ENCODE measurements around the gene ZBTB7B.

The ZBTB7B gene

DNA sequence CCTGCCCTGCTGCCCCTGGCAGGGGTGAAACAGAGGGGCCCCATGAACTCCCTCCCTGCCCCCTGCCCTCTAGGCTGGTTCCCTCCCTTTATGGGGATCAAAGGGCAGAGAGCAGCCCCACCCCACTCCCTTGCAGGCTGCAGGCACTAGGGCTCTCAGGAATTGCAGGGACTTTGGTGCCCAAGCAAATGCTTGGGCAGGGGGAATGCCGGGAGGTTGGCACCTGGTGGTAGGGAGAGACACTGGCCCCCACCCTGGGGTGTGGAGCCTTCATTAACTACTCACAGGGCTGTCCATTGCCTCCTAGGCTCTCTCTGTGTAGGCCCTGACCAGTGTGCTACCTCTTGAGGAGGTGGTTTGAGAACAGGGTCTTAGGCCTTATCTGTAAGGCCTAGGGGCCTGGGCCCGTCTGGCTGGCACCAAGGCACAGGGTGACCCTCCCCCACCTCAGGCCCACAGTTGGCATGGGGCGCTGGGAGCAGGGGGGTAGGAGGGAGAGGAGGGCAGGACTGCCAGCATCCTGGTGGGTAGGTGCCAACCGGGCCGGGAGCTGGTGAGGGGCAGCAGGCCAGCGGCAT is 4.7 kb downstream of the ZBTB7B start:
- CTCF ChIA-PET = interaction anchor here (1.5 to 4.0 kb wide), 3 partner anchors 8 to 78 kb away, joined by 4 to 41 read pairs (median 8); no protein-coding TSS in a partner anchor
- H3K4me1 Mint-ChIP-seq = peaks cover 70% of the 10 kb centered on the region
- no peaks in the 10 kb centered on the region for H3K27me3 Mint-ChIP-seq
- peak overlapping the region; percentile 41 for H3K4me3 Mint-ChIP-seq
- peaks cover 22% of the 10 kb centered on the region for H3K36me3 Mint-ChIP-seq
- H3K9me3 Mint-ChIP-seq = no peaks in the 10 kb centered on the region
- peak overlapping the region; percentile 87 for H3K27ac Mint-ChIP-seq
- peak; percentile 29 for DNase-seq

DNA sequence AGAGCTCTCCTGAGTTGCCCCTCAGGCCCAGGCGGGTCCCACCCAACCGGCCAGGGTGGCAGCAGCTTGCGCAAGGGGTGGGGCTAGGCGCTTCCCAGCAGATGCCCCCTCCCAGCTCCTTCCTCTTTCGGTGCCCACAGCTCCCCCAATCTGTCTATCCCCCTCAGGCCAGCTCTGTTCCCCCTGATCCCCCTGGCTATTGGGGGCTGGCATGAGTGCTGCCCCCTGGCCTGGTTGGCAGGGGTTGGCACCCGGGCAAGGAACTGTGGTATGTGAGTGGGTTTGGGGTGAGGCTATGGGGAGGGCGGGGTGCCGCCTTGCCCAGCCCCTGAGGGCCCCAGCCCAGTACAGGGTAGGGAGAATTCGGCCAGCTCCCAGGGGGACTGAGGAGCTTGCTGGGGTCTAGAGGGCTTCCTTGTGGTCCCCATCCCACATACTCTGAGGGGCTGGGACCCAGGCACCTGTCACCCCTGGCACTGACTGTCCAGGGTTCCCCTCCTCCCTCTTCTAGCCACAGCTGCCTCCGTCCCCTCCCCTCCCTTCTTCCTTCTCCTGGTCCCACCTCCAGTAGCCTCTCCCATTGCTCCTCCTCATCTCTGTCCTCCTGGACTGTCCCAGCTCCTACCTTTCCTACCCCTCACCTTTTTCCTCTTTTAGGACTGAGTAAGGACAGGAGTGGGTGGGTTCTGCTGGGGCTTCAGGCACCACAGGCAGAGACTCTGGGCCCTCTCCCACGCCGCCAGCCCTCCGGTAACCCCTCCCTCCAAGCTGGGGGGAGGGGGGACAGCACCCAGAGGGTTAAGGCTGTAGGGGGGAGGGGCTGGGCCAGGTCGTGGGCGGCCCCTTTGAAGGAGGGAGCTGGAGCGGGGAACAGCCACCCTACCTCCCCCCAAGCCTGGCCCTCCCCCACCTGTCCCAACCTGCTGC is 5.7 kb downstream of the ZBTB7B start:
- H3K27ac Mint-ChIP-seq = peak overlapping the region; percentile 90
- CTCF ChIA-PET = interaction anchor here (0.7 to 4.0 kb wide), 6 partner anchors 8 to 164 kb away, joined by 4 to 41 read pairs (median 4); partner anchors contain the start of genes KRTCAP2 and PBXIP1
- peaks cover 30% of the 10 kb centered on the region for H3K36me3 Mint-ChIP-seq
- H3K4me3 Mint-ChIP-seq = peak overlapping the region; percentile 93
- peaks cover 79% of the 10 kb centered on the region for H3K4me1 Mint-ChIP-seq
- H3K9me3 Mint-ChIP-seq = no peaks in the 10 kb centered on the region
- peak; percentile 79 for DNase-seq
- no peaks in the 10 kb centered on the region for H3K27me3 Mint-ChIP-seq

DNA sequence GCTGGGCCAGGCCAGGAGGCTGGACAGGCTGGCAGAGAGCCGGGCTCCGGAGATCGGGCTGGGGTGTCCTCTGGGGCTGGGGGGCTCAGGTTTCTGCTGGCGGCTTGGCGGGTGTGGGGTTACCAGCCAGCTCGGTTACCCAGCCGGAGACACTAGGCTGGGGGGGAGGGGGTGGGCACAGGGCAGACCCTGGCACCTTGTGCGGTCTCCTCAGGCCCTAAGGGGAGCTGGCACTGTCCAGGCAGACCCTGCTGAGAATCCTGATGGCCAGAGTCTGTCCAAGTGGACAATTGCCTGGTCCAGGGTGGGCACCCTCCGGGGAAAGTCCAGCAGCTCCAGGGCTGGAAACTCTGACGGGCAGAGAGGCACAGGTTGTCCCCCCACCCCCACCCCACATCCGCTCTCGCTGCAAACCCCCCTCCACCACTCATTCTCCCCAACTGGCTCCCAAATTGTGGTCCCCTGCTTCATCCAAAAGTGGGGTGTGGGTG is 6.7 kb downstream of the ZBTB7B start:
- H3K36me3 Mint-ChIP-seq = peaks cover 34% of the 10 kb centered on the region
- H3K27ac Mint-ChIP-seq = peak overlapping the region; percentile 90
- no peaks in the 10 kb centered on the region for H3K9me3 Mint-ChIP-seq
- CTCF ChIA-PET = interaction anchor here (0.7 to 5.0 kb wide), 7 partner anchors 7 to 163 kb away, joined by 4 to 41 read pairs (median 4); partner anchors contain the start of genes KRTCAP2 and PBXIP1
- peaks cover 82% of the 10 kb centered on the region for H3K4me1 Mint-ChIP-seq
- H3K27me3 Mint-ChIP-seq = no peaks in the 10 kb centered on the region
- peak overlapping the region; percentile 93 for H3K4me3 Mint-ChIP-seq
- DNase-seq = peak; percentile 49

DNA sequence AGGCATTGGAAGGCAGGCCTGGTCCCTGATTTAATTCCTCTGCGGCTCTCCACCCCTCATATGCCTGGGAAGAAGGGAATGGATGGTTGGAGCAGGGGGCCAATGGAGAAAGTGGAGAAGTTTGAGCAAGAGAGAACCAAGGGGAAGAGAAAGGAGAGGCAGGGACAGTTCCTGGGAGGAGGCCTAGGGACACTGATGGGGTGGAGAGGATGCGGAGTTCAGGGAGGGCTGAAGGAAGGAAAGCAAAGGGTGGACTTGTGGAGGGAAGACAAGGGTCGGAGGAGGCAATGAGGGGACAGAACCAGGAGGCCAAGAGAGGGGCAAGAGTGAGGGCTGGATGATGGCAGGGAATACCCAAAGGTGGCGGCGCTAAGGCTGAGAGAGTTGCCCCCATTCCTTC is 7.1 kb downstream of the ZBTB7B start:
- CTCF ChIA-PET = interaction anchor here (1.2 to 5.0 kb wide), 4 partner anchors 10 to 163 kb away, joined by 3 to 21 read pairs (median 4); partner anchors contain the start of gene KRTCAP2
- H3K27ac Mint-ChIP-seq = peak overlapping the region; percentile 90
- H3K4me1 Mint-ChIP-seq = peaks cover 82% of the 10 kb centered on the region
- no peak for DNase-seq
- peak overlapping the region; percentile 93 for H3K4me3 Mint-ChIP-seq
- H3K27me3 Mint-ChIP-seq = no peaks in the 10 kb centered on the region
- peaks cover 34% of the 10 kb centered on the region for H3K36me3 Mint-ChIP-seq
- no peaks in the 10 kb centered on the region for H3K9me3 Mint-ChIP-seq

DNA sequence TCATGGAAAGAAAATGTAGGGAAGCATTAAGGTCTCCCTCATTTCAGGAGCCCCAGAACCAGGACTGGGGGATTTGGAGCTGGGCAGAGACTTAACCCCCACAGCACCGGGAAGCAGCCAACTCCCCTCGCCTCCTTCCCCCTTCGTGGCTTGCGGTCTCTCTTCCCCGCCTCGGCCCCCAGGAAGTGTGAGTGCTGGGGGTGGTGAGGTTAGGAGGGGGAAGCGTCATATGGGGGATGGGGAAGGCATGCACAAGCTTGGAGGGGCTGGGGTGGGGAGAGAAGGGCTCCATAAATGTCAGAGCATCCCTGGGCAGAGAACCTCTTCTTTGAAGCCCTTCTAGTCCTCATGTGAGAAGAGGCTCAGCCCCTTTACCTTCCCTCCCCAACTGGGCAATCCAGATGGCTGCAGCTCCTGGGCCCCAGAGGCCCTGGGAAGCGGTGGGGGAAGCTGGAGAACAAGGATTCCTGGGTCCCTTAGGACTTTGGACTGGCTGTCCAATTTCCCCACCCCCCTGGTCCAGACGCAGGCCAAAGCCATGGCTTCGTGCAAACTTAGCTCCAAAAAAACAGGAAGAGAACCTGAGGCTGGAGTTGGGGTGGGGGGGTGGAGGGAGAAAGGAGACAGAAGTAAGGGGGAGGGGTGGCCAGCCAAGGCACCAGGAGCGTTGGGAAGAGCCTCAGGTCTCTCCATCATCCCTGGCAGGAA is 7.8 kb downstream of the ZBTB7B start:
- Mint-ChIP-seq H3K27ac (peak overlapping the region; percentile 90), H3K36me3 (peaks cover 36% of the 10 kb centered on the region), H3K4me3 (peak overlapping the region; percentile 93), H3K27me3 (no peaks in the 10 kb centered on the region), H3K4me1 (peaks cover 84% of the 10 kb centered on the region), H3K9me3 (no peaks in the 10 kb centered on the region)
- CTCF ChIA-PET = interaction anchor here (0.6 to 5.0 kb wide), 4 partner anchors 11 to 450 kb away, joined by 3 to 21 read pairs (median 3); no protein-coding TSS in a partner anchor
- DNase-seq = peak; percentile 51

DNA sequence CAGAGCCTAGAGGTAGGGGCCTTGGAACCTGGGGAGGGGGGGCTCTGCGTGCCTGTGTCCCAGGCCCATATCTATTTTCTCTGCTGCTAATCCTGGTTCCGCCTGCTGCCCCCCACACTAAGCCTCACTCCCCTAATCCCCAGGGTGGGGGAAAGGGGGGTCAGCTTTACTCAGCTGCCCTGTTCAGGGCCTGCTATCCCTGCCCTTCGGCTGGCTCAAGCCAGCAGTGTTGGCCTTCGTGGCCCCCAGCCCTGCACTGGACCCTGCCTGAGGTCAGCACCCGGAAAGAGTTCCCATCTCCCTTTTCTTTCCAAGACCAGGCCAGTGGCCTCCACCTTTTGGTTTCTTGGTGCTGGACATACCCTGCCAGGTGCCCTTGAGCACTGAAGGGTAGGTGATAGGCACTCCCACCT is 8.4 kb downstream of the ZBTB7B start:
- Mint-ChIP-seq H3K36me3 (peaks cover 43% of the 10 kb centered on the region), H3K27me3 (no peaks in the 10 kb centered on the region), H3K4me1 (peaks cover 84% of the 10 kb centered on the region), H3K27ac (peak overlapping the region; percentile 90), H3K4me3 (peak overlapping the region; percentile 93), H3K9me3 (no peaks in the 10 kb centered on the region)
- no peak for DNase-seq
- CTCF ChIA-PET = interaction anchor here (0.6 to 5.0 kb wide), 4 partner anchors 12 to 451 kb away, joined by 3 to 21 read pairs (median 3); no protein-coding TSS in a partner anchor

DNA sequence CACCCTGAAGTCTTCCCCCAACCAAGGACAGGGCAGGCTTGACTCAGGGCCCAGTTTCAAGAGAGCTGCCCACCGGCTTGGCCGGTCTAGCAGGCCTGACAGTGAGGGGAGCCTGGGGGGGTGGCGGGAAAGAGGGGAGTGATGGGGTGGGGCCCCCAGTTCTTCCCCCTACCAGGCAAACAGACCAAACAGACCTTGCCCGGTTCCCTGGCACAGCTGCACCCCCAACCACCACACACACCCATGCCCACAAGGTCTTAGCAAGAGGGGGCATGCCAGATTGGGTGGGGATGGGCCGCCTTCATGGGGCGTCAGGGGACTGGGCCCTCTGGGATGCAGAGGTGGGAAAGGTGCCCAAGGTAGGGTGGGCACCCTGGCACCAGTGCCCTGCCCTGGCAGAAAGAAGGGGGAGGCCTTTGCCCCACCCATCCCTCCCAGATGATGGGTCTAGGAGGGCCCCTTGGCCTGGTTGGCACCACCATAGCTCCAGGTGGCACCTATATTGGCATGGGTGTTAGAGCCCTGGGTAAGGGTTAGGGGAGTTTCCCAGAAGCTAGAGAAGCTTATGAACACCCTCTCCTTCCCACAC is 8.9 kb downstream of the ZBTB7B start:
- no peak for DNase-seq
- Mint-ChIP-seq H3K4me1 (peaks cover 84% of the 10 kb centered on the region), H3K27ac (peak overlapping the region; percentile 90), H3K4me3 (peak overlapping the region; percentile 93), H3K27me3 (no peaks in the 10 kb centered on the region), H3K9me3 (no peaks in the 10 kb centered on the region), H3K36me3 (peaks cover 47% of the 10 kb centered on the region)
- CTCF ChIA-PET = interaction anchor here (0.6 to 5.0 kb wide), 5 partner anchors 12 to 50 kb away, joined by 3 to 21 read pairs (median 6); partner anchors contain the start of gene ADAM15

DNA sequence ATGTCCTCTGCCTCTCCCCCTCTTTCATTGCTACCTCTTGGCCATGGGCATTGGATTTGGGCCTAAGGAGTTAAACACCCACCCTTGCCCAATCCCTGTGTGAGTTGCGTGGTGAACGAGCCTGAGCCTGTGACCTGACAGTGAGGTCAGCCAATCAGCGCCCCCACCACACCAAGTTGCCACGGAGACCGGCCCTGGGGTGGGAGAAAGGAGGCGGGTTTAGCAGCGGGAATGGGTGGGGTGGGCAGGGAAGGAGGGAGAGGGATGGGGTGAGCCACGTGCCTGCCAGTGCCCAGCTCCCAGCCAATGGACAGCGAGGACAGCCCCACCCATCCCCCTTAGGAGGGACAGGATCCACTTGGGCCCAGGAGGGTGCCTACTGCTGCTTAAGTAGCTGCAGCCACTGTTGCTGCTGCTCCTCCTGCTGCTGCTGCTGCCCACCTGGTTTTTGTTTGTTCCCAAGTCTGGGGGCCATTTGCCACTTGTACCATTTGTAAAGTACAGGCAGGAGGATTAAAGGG is 9.5 kb downstream of the ZBTB7B start:
- peak; percentile 68 for DNase-seq
- CTCF ChIA-PET = interaction anchor here (0.6 to 5.0 kb wide), 7 partner anchors 8 to 50 kb away, joined by 3 to 21 read pairs (median 6); partner anchors contain the start of gene ADAM15
- Mint-ChIP-seq H3K9me3 (no peaks in the 10 kb centered on the region), H3K4me1 (peaks cover 84% of the 10 kb centered on the region), H3K27ac (peak overlapping the region; percentile 87), H3K4me3 (peak overlapping the region; percentile 93), H3K27me3 (no peaks in the 10 kb centered on the region), H3K36me3 (peaks cover 52% of the 10 kb centered on the region)

DNA sequence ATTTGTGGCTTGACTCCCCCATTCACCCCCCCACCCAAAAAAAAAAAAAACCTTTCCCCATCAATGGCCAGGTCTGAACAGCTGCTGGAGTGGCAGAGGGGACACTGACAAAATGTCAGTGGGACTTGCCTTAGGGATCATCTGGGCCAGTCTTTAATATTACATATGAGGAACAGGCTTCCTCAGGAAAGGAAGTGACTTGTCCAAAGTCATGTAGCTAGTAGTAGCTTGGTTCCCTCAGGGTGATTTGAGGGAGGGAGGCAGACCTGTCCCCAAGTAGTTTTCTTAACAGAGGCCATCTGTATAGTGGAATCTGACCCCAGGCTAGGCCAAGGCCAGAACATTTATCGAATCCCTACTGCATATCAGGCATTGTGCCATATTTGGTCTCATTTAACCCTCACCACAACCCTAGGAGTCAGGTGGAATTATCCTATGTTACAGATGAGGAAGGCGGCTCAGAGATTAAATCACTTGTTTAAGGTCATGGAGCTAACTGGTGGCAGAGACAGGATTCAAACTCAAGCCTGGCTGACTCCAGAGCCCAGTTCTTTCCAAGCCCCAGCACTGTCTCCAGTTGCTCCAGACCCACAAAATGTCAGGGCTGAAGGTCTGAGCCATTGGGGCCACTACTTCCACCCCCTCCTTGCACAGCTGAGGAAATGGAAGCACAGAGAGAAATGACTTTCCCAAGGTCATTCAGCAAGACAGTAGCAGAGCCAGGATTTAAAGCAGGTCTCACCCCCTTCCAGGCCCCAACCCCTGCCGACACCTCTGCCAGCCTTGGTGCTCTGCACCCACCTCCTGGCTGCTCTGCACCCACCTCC is 10.4 kb downstream of the ZBTB7B start:
- H3K4me1 Mint-ChIP-seq = peaks cover 81% of the 10 kb centered on the region
- CTCF ChIA-PET = interaction anchor here (0.8 to 5.0 kb wide), 8 partner anchors 9 to 72 kb away, joined by 3 to 21 read pairs (median 6); partner anchors contain the start of gene ADAM15
- H3K27me3 Mint-ChIP-seq = no peaks in the 10 kb centered on the region
- no peaks in the 10 kb centered on the region for H3K9me3 Mint-ChIP-seq
- H3K4me3 Mint-ChIP-seq = peak overlapping the region; percentile 93
- H3K36me3 Mint-ChIP-seq = peaks cover 57% of the 10 kb centered on the region
- DNase-seq = no peak
- H3K27ac Mint-ChIP-seq = peak overlapping the region; percentile 87

DNA sequence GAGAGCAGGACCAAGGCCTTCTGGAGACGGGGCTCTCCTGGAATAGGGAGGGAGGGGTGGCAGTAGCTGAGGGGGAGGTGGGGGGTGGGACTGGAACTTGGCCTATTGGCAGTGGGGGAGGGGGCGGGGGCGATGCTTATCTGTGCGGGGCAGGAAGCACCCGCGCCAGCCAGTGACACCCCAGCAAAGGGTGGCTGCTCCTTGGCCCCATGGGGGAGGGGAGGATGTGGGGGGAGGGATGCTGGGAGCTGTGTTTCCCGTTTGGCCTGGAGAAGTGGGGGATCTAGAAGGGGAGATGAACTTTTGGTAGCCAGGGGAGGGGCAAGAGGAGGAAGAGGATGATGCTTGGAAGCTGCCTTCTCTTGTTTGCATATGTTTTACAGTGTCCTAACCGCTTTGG is 11.0 kb downstream of the ZBTB7B start:
- peak; percentile 68 for DNase-seq
- H3K36me3 Mint-ChIP-seq = peaks cover 59% of the 10 kb centered on the region
- CTCF ChIA-PET = interaction anchor here (1.3 to 5.0 kb wide), 6 partner anchors 10 to 58 kb away, joined by 3 to 21 read pairs (median 7); partner anchors contain the start of gene PBXIP1
- H3K9me3 Mint-ChIP-seq = no peaks in the 10 kb centered on the region
- H3K27ac Mint-ChIP-seq = peak overlapping the region; percentile 87
- peak overlapping the region; percentile 93 for H3K4me3 Mint-ChIP-seq
- peaks cover 77% of the 10 kb centered on the region for H3K4me1 Mint-ChIP-seq
- H3K27me3 Mint-ChIP-seq = no peaks in the 10 kb centered on the region

DNA sequence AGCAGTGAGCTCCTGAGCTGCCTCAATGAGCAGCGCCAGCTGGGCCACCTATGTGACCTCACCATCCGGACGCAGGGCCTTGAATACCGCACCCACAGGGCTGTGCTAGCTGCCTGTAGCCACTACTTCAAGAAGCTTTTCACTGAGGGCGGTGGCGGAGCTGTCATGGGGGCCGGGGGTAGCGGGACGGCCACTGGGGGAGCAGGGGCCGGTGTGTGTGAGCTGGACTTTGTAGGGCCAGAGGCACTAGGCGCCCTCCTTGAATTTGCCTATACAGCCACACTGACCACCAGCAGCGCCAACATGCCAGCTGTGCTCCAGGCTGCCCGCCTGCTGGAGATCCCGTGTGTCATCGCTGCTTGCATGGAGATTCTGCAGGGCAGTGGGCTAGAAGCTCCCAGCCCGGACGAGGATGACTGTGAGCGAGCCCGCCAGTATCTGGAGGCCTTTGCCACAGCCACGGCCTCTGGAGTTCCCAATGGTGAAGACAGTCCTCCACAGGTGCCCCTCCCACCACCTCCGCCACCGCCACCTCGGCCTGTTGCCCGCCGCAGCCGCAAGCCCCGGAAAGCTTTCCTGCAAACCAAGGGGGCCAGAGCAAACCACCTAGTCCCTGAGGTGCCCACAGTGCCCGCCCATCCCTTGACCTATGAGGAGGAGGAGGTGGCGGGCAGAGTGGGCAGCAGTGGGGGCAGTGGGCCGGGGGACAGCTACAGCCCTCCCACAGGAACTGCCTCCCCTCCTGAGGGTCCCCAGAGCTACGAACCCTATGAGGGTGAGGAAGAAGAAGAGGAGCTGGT is 12.3 kb downstream of the ZBTB7B start:
- peaks cover 63% of the 10 kb centered on the region for H3K36me3 Mint-ChIP-seq
- peaks cover 85% of the 10 kb centered on the region for H3K4me1 Mint-ChIP-seq
- H3K27ac Mint-ChIP-seq = no peak overlapping the region
- H3K27me3 Mint-ChIP-seq = no peaks in the 10 kb centered on the region
- CTCF ChIA-PET = interaction anchor here (0.6 to 6.7 kb wide), 12 partner anchors 7 to 108 kb away, joined by 3 to 48 read pairs (median 6); partner anchors contain the start of genes ADAM15, FLAD1, LENEP and PBXIP1
- H3K9me3 Mint-ChIP-seq = no peaks in the 10 kb centered on the region
- no peak overlapping the region for H3K4me3 Mint-ChIP-seq
- no peak for DNase-seq

Measured in activated naive CD4-positive, alpha-beta T cell treated with anti-CD3 and anti-CD28 coated beads, Interleukin-2, amount 10 ng/mL, durations not matched to agents 7 days and 5 days (primary cell).